HG03066 (cell line): Measurements from ENCODE around the gene ZNF133.
"Not testable (repeated sequence)": the region's sequence is repeated elsewhere in the genome, so short reads cannot be mapped to it uniquely, and the experiment has no call there.

Experiments
- ATAC-seq: cut with Tn5 transposase; IDR thresholded peaks from one replicate; pipeline ENCODE4 v1.9.1; 2021; ENCODE audit warnings: low read depth; ENCODE audit not compliant: unreplicated experiment

Gene ZNF133

GRCh38 chr20:18287915-18288748 lies at the start of gene ZNF133:
TSS of gene ZNF133 (plus strand) at chr20:18288527. CDS start at chr20:18305687, 17,160 bp downstream.
- ATAC-seq = peak; percentile 98

GRCh38 chr20:18240997-18241396 lies 47.3 kb upstream of the ZNF133 start:
- ATAC-seq = no peak

- ATAC-seq = no peak
These were observed 44.5 kb upstream of the ZNF133 start for GRCh38 chr20:18243802-18244201.

GRCh38 chr20:18248545-18248944 lies 39.8 kb upstream of the ZNF133 start:
- ATAC-seq = not testable (repeated sequence)

- ATAC-seq = no peak
These were observed 38.1 kb upstream of the ZNF133 start for GRCh38 chr20:18250217-18250616.

GRCh38 chr20:18252597-18253451 lies 35.5 kb upstream of the ZNF133 start:
- no peak for ATAC-seq

- ATAC-seq = no peak
These were observed 33.7 kb upstream of the ZNF133 start for GRCh38 chr20:18254615-18255014.

- ATAC-seq = no peak
These were observed 32.8 kb upstream of the ZNF133 start for GRCh38 chr20:18255526-18255925.

GRCh38 chr20:18256440-18257090 lies 31.8 kb upstream of the ZNF133 start:
- no peak for ATAC-seq

- no peak for ATAC-seq
These were observed 30.0 kb upstream of the ZNF133 start for GRCh38 chr20:18258126-18258860.

GRCh38 chr20:18259730-18260129 lies 28.6 kb upstream of the ZNF133 start:
- ATAC-seq = no peak

- no peak for ATAC-seq
These were observed 24.6 kb upstream of the ZNF133 start for GRCh38 chr20:18263723-18264122.

- ATAC-seq = no peak
These were observed 22.9 kb upstream of the ZNF133 start for GRCh38 chr20:18265441-18265840.

- no peak for ATAC-seq
These were observed 22.0 kb upstream of the ZNF133 start for GRCh38 chr20:18266282-18266681.

- no peak for ATAC-seq
These were observed 20.5 kb upstream of the ZNF133 start for GRCh38 chr20:18267815-18268214.

GRCh38 chr20:18271160-18271559 lies 17.2 kb upstream of the ZNF133 start:
- ATAC-seq = no peak

GRCh38 chr20:18272451-18272850 lies 15.9 kb upstream of the ZNF133 start:
- ATAC-seq = no peak

- no peak for ATAC-seq
These were observed 14.6 kb upstream of the ZNF133 start for GRCh38 chr20:18273738-18274137.

- not testable (repeated sequence) for ATAC-seq
These were observed 12.4 kb upstream of the ZNF133 start for GRCh38 chr20:18275960-18276359.

GRCh38 chr20:18276821-18277220 lies 11.5 kb upstream of the ZNF133 start:
- ATAC-seq = no peak
